Keratinocyte (primary cell): Measurements from ENCODE around the gene BRD7.

Experiments
- EZH2 ChIP-seq: IDR thresholded peaks from one replicate; pipeline ENCODE4 v1.6.1; 2012; ENCODE audit warnings: inconsistent platforms, mild to moderate bottlenecking, low read length, moderate library complexity
- TF ChIP-seq, protein P1 (sequence below), 3 experiments: IDR thresholded peaks in 1 of 3; conservative IDR thresholded peaks in 1 of 3; optimal IDR thresholded peaks in 1 of 3; 2 replicates in 2 of 3; 3 replicates in 1 of 3; pipeline versions ENCODE3 to v1.5.1; 2011; ENCODE audit warnings: low read length in 3 of 3, mild to moderate bottlenecking in 3 of 3, moderate library complexity in 2 of 3, control low read depth in 1 of 3, inconsistent platforms in 1 of 3; ENCODE audit not compliant: insufficient read depth in 2 of 3; ENCODE audit errors: extremely low read depth in 1 of 3

DNA sequence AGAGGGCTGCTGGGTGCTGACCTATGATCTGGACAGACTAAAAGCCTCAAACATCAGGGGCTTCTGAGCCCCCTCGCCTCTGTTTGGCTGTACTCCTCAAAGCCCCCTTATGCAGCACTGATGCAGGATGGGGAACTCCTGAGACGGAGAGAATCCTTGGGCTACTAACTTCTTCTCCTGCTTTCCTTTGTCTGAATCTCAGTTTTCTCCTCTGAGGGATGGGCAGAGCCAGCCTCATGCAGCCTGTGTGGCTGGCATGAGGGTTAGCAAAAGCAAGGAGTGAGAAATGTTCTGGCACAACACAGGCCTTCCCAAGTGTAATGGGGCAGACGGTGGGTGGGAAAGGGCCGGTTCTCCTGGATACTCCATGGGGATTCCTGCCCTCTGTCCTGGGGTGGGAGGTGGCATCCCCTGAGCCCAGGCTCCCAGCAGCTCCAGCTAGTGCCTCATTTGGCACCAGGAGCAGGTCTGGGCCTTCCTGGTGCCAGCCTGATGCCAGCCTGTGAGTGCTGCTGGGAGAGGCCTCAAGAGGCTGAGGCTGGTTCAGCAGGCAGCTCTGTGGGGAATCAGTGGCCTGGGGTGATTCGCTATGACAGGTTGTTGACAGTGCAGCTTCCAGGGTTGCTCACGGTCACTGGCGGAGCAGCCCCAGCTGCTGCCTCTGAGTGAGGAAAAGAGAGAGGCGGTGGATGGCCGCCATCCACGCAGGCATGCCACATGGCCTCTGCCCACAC is 4.0 kb upstream of the BRD7 start:
- TF ChIP-seq, protein P1, sequence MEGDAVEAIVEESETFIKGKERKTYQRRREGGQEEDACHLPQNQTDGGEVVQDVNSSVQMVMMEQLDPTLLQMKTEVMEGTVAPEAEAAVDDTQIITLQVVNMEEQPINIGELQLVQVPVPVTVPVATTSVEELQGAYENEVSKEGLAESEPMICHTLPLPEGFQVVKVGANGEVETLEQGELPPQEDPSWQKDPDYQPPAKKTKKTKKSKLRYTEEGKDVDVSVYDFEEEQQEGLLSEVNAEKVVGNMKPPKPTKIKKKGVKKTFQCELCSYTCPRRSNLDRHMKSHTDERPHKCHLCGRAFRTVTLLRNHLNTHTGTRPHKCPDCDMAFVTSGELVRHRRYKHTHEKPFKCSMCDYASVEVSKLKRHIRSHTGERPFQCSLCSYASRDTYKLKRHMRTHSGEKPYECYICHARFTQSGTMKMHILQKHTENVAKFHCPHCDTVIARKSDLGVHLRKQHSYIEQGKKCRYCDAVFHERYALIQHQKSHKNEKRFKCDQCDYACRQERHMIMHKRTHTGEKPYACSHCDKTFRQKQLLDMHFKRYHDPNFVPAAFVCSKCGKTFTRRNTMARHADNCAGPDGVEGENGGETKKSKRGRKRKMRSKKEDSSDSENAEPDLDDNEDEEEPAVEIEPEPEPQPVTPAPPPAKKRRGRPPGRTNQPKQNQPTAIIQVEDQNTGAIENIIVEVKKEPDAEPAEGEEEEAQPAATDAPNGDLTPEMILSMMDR (optimal IDR thresholded peaks at IDR 0.05 in 1 of 3, IDR thresholded peaks at IDR 0.05 in 1 of 3, conservative IDR thresholded peaks at IDR 0.05 in 1 of 3; ENCODE audit: extremely low read depth in 1 of 3, insufficient read depth in 2 of 3, low read length in 3 of 3) = no peak
- no peak for TF ChIP-seq EZH2
